DMS53 treated with DMSO at 0.1 percent for 48 hours (cell line): Measurements from ENCODE around the gene SNX18.

ENCODE experiments used
- DNase-seq: peaks from one replicate; lab custom pipeline; 2025; ENCODE audit not compliant: unreplicated experiment; lab: John Stamatoyannopoulos, UW

SNX18 gene

DNA sequence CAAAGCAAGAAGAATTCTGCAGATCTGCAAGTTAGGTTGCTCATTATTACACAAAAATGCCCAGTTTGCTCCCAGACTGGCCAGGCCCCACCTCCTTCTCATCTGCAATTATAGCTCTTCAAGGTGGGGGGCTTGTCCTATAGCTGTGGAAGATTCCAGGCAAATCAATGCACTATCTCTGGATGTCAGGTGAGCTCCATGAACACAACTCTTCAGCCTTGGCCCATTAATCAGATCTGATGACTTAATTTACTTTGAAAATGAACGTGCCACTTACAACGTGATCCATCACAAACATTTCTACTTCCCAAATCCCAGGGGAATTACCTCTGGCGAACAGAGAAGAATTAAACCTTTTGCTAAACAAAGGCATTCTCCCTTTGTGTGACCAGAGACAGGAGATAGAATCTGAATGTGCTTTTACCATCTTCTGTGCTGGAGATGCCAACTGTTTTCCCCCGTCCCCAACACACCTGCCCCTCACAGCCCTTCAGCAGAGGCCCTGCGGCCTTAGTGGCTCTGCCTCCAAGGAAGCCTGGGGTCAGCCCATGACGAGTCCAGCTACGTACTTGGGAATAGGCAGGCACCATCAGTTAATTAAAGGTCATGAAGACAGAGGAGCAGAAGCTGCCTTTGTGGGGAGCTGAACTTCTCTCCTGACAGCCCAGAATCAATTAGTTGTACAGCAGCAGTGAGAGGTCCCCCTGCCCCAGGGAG is 60.5 kb downstream of the SNX18 start:
- no peak for DNase-seq

DNA sequence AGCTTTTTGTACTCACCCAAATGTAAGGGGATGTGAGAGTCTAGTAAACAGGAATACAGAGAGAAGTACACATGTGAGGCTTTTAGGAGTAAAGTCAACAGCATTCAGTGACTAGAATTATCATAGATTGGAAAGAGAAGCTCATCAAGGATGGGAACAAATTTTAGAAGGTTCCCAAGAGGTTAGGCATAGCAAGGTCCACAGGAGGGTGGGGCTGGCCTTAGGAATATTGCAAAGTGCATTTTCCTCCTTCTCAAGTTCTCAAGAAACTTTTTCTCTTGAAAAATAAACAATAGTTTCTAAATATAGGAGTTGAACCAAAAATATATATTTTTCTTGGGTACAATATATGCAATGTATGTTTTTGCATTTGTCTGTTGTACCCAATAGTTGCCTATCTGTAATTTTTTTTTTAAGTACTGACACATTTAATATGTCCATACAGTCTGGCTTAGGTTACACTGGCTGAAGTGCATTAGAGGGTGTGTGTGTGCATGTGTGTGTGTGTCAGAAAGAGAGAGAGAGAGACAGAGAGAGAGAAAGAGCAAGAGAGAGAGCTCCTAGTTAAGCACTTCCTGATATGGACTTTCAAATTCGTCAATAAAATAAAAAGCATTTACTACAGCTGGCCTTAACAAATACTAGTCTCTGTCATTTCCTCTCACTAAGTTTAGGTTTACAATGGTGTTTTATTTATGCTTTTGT is 62.2 kb downstream of the SNX18 start:
- DNase-seq: no peak

DNA sequence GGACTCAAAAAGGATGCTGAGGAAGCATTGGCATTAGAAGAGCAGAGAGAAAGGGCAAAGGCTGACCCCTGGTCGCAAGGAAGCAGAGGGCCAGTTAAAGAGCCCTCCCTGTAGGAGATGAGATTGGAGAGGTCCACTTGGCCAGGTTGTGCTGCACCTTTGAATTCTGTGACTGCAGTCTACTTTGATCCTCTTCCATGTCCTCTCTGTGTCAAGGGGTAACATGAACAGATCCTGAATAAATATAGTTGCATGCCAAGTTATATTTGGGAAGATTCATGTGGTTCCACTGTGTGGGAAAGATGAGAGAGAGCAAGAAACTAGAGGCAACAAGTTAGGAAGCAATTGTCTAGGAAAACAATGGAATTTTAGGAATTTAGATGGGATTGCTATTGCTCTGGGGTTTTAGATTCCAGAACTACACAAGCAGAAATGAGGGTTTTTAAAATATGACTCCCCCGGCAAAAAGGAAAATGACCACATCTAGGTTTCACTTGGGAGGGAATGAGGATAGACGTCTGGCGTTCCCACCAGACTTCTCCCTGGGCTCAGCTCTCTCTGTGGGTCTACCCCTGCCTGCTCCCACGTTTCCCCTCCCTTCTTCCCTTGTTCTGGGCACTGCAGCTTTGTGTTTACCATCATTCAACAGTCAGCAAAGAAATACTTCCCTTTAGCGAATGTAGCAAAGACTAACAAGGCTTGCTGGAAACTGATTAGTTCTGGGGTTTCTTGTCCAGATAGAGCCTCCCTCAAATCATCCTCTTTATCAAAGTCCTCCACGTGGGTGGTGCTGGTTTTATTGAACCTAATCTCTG is 63.6 kb downstream of the SNX18 start:
- DNase-seq: no peak

DNA sequence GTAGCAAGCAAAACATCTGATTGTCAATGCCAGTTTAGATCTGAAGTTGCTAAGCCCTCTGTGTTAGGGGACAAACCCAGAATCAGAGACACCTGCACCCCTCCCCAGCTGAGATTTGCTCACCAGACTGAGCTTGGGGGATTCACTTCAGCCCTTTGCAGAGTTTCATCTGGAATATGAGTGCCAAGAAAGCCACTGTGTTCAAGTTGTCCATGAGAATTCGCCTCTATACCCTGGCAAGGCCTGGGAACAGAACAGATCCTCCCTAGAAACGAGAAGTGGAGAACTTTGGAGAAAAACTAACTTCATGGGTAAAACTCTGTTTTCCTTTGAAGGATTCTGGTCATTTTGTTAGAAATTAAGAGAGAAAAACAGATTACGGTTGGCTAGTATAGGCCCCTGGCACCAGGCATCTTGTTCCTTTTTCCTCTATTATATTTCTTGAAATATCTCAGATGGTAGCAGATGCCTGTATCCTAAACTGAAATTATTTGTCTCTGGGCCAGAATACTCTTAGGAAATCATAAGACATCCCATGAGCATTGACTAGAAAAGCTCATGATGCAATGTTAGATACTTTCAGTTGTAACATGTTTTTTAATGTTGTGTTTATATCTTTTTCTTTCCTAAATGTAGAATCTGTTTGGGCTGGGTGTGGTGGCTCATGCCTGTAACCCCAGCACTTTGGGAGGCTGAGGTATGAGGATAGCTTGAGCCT is 64.4 kb downstream of the SNX18 start:
- no peak for DNase-seq

DNA sequence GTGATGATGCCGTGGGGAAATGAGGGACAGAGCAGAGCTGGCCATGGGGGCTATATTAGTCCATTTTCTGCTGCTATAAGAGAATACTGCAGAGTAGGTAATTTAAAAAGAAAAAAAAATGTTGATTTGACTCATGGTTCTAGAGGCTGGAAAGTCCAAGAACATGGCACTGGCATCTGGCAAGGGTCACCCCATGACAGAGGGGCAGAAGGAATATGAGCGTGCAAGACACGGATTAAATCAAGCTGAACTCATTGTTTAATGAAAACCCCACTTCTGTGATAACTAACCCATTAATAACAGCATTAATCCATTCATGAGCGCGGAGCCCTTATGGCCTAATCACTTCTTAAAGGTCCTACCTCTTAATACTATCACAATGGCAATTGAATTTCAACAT is 68.8 kb downstream of the SNX18 start:
- no peak for DNase-seq

DNA sequence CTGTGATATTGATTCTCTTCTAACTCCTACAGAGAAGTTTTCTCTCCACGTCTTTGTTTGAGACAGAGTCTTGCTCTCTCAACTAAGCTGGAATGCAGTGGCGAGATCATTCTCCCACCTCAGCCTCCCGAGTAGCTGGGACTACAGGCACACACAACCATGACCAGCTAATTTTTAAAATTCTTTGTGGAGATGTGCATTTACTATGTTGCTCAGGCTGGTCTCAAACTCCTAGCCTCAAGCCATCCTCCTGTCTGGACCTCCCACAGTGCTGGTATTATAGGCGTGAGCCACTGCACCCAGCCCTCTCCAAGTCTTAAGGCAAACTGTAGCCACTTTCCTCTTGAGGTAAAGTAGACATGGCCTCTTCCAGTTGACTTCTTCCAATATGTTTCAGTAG is 72.2 kb downstream of the SNX18 start:
- DNase-seq: no peak

DNA sequence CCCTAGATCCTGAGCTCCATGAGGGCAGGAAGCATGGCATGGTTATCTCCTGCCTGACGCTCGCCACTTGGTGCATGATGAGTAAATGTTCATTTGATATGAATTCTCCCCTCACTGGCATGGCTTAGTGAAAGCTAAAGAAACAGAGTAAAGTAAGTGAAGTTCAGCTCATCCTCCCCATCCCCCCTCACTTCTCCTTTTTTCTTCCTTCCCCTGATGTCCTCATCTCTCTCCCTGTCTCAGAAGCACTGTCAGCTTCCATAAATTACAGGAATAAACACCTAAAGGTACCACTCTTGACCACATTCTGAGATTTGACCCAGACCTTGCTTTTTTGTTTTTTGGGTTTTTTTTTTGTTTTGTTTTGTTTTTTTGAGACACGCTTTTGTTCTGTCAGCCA is 73.3 kb downstream of the SNX18 start:
- no peak for DNase-seq

DNA sequence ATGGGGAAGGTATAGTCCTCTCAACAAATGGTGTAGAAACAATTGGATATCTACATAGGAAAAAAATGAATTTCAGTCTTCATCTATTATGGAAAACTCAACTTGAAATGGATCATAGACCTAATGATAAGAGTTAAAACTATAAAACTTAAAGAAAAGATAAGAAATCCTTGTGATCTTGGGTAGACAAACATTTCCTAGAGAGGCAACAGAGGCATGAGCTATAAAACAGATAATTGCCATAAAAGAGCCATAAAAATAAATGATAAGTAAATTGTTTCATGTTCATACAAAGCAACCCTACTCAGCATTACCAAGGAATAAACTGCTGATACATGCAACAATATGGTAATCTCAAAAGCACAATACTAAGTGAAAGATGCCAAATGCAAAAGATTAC is 76.2 kb downstream of the SNX18 start:
- no peak for DNase-seq

DNA sequence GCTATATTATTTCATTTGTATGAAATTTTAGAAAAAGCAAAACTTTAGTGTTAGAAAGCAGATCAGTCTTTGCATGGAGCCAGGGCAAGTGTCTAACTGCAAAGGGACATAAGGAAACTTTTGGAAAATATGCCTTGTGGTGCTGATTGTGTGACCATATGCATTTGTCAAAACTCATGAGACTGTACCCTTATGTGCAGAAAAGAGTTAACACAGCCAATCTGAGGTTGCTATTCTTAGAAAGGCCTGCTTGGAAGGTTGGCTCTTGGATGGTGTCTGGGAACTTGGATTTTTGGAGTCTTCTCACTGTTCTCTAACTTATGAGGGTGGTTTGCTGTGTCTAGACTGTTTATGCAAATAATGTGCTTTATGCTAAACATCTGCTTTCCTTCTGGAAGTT is 76.6 kb downstream of the SNX18 start:
- DNase-seq: no peak

DNA sequence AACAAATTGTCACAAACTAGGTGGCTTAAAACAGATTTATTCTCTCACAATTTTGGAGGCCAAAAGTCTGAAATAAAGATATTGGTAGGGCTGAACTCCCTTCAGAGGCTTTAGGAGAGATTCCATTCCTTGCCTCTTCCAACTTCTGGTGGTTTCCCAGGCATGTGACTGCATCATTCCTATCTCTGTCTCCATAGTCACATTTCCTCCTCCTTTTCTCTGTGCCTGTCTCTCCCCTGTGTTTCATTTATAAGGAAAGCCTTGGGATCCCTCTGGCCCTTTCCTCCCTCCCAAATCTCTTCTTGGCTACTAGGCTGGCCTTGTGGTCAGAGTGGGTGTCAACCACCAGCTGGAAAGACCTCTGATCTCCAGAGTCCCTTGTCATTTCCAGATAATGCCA is 78.2 kb downstream of the SNX18 start:
- DNase-seq: no peak
